Raji (cell line): Measurements from ENCODE around the gene CNPY4.
A peak's percentile ranks its signal among the peaks of the same experiment; 100 is the strongest.

Experiments used
- POLR2A ChIP-seq: IDR thresholded peaks from 2 replicates; pipeline ENCODE4 v1.6.1; 2011; ENCODE audit warnings: low read depth, low read length, control low read depth; ENCODE audit not compliant: insufficient read depth

Gene CNPY4

DNA sequence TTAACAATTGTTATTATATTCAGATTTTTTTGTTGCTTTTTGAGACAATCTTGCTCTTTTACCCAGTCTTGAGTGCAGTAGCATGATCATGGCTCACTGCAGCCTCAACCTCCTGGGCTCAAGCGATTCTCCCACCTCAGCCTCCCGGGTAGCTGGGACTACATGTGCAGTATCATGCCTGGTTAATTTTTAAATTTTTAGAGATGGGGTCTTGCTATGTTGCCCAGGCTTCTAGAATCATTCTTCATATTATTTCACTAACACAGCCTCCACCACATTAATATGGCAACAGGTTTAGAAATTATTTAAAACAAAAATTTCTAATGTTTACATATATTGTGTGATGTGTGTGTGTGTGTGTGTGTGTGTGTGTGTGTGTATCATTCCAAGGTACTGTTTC, 27.8 kb downstream of the CNPY4 start:
- TF ChIP-seq POLR2A: no peak

DNA sequence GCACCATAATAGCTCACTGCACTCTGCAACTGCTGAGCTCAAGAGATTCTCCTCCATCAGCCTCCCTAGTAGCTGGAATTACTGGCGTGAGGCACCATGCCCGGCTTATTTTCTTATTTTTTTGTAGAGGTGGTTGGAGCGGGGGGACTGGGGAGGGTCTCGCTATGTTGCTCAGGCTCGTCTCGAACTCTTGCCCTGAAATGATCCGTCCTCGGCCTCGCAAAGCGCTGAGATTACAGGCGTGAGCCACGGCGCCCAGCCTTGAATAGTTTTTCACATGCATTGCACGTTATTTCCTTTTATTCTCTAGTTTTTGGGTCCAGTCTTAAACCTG, 28.8 kb downstream of the CNPY4 start:
- no peak for TF ChIP-seq POLR2A

DNA sequence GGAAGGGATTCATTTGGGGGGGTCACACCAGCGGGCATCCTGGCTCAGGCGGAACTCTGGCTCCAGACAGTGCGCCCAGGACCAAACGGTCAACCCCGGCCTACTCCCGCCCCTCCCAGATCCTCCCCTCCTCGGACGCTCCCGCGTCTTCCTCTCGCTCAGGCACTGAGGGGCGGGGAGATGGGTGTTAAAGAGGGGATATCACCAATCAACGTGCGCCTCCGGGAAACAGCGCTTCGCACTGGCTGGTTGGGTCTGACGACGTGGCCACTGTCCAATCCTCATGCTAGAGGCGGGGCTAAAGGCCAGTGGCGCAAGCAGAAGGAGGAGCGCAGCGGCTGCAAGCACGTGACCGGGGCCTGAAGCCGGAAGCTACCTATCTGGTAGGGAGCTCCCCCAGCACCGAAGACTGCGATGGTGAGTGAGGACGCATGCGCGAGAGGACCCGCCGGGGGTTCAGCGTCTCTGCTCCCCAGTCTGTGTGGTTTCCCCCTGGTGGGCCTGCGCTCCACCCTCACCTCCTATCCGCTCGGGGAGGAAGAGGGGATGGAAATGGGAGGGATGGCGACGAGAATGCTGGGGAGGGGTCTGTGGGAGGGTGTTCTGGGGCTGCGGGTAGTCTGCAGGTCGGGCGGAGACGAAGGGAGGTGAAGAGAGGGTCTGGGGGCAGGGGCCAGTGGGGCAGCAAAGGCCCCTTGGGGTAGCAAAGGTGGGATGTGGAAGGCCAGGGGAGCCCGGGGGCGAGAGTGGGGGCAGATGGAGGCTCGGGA, 29.3 kb downstream of the CNPY4 start, which contains the start of gene LAMTOR4:
Gene LAMTOR4 (plus strand): TSS at position 360 of the 770 bp plus-strand sequence. CDS start 55 bp downstream, at position 415.
- peak; percentile 93 for TF ChIP-seq POLR2A

DNA sequence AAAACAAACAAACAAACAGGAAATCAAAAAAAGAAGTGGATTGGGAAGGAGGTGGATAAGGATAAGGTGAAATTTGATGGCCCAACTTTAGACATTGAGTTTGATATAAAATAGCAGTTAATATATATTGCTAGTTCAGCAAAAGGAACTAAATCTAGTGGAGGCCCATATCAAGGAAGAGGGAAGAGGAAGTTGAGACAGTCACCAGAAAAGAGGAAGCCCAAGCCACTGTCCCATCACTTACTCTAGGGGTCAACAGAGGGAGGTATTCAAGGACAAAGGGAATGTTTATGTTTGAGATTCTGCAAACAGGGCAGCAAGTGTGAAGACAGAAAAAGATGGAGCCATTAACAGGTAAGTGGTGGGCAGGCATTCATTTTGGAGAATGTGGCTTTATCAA, 33.0 kb downstream of the CNPY4 start:
- no peak for TF ChIP-seq POLR2A

DNA sequence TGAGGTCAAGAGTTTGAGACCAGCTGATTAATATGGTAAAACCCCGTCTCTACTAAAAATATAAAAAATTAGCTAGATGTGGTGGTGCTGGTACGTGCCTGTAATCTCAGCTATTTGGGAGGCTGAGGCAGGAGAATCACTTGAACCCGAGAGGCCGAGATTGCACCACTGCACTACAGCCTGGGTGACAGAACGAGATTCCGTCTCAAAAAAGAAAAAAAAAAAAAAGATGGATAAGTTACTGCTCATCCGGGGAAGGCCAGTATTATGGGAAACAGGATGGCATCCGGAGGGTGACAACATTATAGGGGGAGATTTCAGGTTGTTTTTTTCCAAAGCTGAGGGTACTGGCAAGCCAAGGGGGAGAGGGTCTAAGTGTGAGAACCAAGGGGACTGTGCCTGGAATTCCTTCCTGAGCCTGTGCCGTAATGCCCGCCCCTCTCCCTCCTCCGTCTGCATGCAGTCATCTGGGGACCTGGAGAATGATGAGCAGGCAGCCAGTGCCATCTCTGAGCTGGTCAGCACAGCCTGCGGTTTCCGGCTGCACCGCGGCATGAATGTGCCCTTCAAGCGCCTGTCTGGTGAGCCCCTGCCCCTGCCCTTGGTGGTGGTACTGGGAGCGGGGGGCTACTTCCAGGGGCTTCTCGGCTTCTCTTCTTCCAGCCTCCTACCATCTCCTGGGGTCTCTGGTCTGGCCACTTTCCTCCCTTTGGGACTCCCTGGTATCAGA, 33.7 kb downstream of the CNPY4 start:
- no peak for TF ChIP-seq POLR2A

DNA sequence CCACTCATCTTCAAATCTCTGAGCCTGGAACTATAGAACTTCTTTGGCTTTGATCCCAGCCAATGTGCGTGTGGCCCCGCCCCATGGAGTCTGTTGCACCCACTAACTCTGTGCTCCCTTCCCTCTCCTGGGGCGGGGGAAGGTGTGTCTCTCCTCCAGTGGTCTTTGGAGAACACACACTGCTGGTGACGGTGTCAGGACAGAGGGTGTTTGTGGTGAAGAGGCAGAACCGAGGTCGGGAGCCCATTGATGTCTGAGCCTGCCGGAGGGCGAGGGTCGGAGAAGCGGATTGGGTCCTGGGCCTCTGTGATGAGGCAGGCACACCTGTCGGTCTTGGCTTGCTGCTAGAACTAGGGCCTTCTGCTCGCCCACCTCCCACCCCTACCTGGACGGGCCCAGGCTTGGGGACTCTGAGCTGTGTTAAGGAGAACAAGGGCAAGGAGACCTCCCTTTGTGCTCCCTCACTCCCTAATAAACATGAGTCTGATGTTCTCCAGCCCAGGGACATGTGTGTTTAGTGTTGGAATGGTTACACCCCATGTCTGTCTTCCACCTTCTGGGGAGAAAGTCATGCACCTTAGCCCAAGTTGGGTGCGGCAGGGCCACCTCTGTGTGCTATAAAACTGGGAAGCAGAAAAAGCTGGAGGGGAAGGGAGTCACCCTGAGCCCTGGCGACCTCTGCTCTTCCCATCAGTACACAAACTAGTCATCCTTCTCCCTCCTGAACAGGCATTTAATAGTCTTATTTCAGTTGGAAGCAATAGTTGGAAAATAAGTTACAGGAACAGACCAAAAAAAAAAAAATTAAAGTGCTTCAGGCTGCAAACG, 34.5 kb downstream of the CNPY4 start:
- no peak; the same call in 1 of the 2 replicates for TF ChIP-seq POLR2A

DNA sequence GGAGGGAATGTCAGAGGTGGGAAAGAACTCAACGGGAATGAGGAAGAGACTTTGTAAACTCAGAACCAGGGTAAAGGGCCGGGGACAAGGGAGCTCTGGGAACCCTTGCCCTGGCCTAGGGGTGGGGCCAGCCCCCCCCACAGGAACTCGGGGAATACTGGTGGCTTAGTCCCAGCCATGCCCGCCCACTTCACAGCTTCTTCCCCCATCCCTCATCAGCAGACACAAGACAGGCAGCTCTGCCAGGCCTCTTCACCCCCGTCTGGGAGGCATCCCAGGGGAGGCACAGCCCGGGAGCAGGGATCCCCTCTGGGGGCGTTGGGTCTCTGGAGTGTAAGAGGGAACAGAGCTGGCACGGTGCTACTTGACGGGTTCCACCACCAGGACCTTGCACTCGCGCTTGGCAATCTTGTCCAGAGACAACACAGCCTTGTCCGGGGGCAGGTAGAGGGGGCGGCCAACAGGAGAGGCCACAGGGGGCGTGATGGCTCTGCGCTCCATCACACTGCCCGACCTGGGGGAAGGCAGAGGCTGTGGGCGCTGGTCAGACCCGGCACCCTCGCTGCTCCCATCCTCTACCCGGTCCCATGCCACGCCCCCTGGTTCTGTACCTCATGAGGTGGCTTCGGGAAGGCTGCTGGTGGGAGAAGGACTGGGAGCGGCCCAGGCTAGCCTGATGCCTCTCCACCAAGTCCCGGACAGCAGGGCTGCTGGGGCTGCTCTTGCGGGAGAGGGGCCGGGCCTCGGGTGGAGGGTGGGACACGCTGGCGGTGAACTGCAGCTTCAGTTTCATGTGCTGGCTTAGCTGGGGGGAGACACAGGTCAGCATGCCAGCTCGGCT, 35.4 kb downstream of the CNPY4 start:
- TF ChIP-seq POLR2A: no peak

DNA sequence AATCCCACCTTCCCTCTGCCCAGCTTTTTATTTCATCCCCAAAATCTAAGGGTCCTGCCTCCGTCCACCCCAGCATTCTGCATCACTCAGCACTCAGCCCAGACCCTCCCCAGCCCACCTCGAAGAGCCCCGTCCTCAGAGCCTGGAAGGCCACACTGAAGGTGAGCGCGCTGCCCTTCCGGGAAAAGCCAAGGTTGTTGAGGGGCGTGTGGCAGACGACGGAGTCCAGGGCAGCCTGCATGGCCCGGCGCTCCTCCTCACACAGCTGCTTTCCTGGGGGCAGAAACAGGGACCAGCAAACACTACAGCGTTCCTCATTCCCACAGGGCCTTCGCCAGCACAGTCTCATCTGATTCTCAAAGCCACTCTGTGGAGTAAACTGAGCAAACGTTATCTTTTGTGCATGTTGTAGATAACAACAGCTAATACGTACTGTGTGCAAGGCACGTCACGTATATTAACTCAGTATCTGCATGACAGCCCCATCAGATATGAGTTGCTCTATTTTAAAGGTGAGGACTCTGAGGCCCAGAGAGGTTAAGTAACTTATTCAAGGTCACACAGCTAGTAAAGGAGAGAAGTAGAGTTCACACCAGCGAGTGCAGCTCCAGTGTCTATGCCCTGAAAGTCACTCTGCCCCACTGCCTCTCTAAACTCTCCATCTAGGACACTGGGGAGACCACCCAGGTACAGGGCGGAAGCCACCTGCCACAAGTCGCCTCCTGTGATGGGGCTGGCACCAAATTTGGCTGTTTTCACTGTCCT, 36.3 kb downstream of the CNPY4 start:
- 0 out of 2 replicates have a peak, but pooled peaks have one; percentile 4 for TF ChIP-seq POLR2A

DNA sequence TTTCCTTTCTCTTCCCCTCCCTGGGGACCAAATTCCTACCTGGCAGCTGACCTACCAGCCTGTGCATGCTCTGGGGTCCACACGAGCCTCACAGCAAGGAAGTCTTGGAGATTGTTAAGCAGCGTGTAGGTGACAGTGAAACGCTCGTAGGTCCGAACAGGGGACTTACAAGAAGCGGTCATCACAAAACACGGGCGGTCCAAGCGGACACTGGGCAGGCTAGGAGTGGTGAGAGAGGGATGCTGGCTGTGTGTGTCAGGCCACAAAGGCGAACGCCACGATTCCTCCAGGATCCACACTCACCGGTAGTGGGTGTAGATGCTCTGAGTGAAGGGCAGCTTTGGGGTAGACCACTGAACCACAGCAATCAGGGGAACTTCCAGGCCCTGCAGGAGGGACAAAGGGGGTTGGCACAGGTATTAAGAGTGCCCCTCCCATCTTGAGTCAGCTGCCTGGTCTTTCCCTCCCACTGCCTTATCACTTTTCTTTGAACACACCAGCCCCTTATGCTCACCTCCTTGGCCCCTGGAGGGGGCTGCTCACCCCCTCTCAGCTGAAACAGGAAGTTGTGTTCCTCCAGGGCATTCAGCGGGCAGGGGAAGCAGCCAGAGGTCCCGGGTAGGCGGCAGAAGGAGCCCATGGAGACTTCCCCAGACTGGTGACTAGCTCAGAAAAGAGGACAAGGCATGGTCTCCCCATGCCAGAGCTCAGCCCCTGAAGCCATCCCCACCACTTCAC, 37.1 kb downstream of the CNPY4 start:
- TF ChIP-seq POLR2A: no peak; the same call in 1 of the 2 replicates

DNA sequence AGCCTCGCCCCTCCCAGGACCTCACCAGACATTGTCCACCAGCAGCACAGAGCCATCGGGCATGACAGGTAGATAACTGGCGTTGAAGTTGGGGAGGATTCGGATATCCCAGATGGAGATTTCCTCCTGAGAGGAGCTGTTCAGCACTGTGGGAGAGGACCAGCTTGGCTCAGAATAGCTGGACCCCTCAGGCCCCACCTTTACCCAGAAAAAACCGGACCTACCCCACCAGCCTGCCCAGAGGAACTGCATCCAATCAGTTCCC, 37.6 kb downstream of the CNPY4 start:
- no peak for TF ChIP-seq POLR2A

DNA sequence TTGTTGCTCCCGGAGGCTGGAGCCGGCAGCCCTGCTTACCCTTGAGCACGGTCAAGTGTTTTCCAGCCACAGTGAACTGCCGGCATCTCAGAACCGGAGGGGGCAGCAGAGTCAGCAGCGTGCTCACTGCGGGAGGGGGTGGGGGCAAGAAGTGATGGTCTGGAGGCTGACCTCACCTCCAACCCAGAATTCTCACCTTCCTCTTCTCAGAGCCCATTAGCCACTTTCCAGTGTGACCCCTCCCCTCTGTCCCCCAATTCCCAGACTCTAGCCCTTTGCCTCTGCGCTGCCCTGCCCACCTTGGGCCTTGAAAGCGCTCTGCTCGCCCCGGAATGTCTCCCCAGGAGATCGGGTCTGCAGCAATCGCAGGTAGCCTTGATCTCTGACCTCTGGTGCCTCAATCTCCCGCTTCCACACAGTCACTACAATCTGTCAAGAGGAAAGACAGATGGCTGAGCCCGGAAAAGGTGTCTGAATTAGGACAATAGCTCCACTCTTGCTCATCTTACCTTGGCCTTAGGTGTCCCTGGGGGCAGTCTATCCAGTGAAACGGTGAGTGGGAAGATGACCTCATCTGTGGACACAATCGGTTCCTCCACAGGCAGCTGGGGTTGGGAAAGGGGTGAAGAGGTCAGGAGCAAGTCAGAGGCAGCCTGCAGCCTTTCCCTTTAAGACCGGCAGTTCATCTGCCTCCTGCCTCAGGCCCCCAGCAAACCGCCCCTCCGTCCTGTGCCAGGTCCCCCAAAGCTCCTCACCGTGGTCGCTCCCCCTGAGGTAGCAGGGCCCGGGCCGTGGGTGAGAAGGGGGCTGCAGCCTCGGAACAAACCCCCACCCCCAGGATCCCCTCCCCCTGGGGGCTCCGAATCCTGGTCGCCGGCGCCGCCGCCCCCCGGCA, 38.1 kb downstream of the CNPY4 start:
- TF ChIP-seq POLR2A: peak; percentile 28; the same call in 1 of the 2 replicates
